B cell (primary cell): Measurements from ENCODE around the gene MSH5.

Source experiments
- EZH2 ChIP-seq: IDR thresholded peaks from 2 replicates; pipeline ENCODE4 v1.6.1; 2012; ENCODE audit warnings: borderline replicate concordance, low read depth, mild to moderate bottlenecking, moderate library complexity, low read length; ENCODE audit not compliant: insufficient read depth, poor library complexity, severe bottlenecking
- TF ChIP-seq, protein P1 (sequence below): fragments of 200-600 bp; IDR thresholded peaks from one replicate; pipeline ENCODE4 v1.8.0; 2022; ENCODE audit warnings: antibody characterized with exemption, mild to moderate bottlenecking

DNA sequence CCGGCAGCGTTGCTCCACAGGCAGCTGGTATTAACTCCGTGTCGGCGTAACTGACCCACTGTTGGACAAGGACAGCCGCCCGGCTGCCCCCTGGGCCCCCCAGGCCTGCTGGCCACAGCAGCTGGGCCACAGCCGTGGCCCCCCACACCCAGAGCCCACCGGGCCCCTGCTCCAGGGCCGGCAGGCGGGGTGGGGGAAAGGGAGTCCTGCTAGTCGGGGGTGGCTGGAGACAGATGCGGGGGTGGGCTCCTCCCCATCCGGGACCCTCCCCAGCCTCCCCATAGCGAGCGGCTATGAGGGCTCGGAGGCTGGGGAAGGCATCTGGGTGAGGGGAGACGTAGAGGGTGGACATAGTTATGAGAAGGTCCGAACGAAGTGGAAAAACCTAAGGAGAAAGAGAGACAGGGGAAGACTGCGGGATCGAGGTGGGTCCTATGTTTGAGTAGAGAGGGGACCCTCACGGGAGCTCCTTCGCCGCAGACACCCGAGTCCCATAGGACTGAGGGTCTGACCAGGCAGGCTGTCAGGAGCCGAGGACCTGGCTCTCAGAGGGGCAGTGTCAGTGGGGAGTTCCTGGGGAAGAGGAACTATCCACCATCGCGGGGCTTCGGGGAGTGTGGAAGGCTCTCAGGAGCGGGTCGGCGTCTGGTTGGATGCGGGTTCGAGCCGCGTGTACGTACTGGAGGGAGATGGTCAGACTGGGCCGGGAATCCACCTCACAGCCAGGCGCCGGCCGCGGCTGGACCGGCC is 55.2 kb downstream of the MSH5 start:
- TF ChIP-seq, protein P1, sequence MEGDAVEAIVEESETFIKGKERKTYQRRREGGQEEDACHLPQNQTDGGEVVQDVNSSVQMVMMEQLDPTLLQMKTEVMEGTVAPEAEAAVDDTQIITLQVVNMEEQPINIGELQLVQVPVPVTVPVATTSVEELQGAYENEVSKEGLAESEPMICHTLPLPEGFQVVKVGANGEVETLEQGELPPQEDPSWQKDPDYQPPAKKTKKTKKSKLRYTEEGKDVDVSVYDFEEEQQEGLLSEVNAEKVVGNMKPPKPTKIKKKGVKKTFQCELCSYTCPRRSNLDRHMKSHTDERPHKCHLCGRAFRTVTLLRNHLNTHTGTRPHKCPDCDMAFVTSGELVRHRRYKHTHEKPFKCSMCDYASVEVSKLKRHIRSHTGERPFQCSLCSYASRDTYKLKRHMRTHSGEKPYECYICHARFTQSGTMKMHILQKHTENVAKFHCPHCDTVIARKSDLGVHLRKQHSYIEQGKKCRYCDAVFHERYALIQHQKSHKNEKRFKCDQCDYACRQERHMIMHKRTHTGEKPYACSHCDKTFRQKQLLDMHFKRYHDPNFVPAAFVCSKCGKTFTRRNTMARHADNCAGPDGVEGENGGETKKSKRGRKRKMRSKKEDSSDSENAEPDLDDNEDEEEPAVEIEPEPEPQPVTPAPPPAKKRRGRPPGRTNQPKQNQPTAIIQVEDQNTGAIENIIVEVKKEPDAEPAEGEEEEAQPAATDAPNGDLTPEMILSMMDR, result no peak
- no peak for TF ChIP-seq EZH2
